AG08395 (cell line): ENCODE data around the gene NAV3.
"Not testable (repeated sequence)": the region's sequence is repeated elsewhere in the genome, so short reads cannot be mapped to it uniquely, and the experiment has no call there.

Source experiments
- DNase-seq: peaks from one replicate; pipeline ENCODE4 v3.0.0; 2012; ENCODE audit warnings: mixed read lengths, low spot score

Gene NAV3

DNA sequence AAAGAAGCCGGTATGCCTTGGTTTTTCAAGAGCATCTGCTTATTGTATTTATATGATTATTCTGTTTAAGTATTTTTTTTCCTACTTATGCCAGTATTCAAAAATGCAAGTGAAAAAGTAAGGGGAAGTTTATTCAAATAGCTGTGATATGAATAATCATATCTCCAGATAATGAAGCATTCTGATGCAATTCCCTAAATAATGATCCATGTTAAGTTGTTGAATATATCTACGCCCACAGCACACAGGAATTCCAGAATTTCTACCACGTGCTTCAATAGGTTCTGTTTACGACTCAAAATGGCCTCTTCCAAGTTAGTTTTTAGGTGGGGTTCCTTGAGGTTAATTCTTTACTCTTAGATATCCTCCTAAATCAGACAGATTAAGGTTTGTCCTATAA lies 208.3 kb downstream of the NAV3 start:
- no peak for DNase-seq

DNA sequence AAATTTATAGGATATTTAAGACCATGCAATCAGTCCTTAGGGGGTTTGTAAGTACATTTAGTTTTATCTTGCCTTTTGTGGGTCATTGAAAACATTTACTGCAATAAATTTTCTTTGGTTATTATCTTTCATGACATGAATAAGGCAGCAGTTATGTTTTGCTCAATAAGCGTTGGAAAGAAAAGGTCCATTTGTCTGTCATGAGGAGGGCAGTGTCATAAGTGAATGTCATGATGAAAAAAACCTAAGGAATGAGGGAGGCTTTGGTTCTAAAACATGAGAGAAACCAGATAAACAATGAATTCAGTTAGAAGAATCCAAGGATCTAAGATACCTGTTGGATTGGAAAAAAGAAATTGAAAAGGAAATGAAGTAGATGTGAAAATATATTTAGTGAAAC lies 209.4 kb downstream of the NAV3 start:
- DNase-seq = no peak

DNA sequence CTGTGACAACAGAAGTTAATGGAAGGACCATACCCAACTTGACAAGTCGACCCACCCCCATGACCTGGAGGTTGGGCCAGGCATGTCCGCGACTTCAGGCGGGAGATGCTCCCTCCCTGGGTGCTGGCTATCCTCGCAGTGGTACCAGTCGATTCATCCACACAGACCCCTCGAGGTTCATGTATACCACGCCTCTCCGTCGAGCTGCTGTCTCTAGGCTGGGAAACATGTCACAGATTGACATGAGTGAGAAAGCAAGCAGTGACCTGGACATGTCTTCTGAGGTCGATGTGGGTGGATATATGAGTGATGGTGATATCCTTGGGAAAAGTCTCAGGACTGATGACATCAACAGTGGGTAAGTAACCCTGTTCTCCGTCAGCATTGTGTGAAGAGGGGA lies 220.1 kb downstream of the NAV3 start:
- DNase-seq = no peak

DNA sequence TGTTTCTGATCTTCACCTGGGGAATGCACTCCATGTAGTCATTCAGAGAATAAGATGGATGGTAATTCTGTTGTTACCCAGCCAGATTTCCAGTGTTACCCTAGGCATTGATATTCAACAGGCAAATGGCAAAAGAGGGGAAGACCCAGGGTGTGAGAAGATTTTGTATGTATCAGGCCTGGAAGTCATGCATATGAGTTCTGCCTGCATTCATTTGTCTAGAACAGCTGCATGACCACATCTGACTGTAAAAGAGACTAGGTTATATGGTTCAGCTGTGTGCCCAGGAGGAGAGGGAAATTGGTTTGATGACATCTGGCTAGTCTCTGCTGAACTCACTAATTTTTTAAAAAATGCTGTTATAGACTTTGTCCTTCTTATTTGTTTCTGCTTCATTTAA lies 224.9 kb downstream of the NAV3 start:
- DNase-seq = no peak

DNA sequence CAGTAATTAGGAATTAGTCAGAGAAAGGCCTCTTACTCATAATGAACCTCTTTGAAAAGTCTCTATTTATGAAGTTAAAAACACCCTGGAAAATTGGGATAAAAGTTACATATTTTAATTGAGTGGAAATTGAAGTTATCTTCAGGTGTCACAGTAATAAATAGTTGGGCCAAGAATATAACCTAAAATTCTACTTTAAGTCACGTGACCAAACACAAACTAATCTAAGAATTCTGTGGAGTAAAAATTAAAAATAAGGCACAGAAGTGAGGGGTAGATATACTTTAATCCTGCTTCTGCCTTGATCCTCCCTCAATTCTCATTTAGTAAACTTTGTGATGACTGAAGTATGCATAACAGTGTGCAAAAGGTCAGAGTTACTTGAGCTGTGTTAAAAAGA lies 226.4 kb downstream of the NAV3 start:
- no peak for DNase-seq

DNA sequence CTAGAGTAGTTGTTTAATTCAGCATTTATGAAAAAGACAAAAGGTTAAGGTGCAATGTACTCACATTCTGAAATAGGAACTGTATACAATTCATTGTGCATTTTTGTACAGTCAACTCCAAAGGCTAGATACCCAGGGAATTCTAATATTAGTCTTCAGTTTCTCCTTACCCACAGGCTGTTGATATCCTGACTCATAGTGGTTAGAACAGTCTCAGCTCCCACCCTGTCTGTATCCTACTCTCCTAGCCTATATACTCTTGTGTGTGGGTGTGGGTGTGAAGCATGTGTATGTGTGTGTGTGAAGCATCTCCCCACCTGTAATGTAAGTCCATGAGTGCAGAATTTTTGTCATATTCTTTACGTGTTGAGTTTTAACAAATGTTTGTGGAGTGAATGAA lies 229.5 kb downstream of the NAV3 start:
- DNase-seq = peak; percentile 14

DNA sequence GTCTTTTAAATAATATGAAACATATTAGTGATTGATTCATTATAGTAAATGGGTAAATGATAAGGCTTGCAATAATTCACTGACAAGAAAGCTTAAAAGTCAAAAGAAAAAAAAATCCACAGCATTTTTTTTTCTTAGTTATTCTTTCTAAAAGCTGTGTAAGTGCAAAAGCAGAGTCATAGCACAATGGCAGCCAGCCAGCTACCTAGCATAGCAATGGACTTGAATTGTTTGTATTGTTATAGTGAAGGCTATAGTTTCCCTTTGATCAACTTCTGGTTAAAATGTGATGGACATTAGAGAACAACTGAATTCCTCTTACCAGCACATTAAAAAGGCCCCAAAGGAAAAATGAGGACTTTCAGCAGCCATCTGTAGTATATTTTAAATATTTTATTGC lies 232.1 kb downstream of the NAV3 start:
- DNase-seq = peak; percentile 27

DNA sequence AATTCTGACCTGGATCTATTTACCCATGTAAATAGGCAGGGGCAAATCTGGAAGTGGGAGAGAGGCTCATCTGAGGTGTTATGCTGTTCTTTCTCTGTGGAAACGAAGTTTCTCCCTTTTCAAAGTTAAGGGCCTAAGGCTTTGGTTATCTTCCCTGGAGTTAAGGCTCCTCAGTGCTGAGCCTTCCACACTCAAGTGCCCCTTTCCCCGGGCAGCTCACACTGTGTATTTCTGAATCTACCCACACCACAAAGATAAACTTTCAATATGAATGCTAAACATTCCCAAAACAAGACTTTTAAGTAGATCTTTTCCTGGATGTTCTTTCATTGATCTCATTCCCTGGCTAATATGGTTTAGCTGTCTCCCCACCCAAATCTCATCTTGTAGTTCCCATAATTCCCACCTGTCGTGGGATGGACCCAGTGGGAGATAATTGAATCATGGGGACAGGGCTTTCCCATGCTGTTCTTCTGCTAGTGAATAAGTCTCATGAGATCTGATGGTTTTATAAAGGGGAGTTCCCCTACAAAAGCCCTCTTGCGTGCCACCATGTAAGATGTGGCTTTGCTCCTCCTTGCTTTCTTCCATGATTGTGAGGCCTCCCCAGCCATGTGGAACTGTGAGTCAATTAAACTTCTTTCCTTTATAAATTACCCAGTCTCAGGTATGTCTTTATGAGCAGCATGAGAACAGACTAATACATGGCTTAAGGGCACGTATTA lies 251.1 kb downstream of the NAV3 start:
- DNase-seq = no peak

DNA sequence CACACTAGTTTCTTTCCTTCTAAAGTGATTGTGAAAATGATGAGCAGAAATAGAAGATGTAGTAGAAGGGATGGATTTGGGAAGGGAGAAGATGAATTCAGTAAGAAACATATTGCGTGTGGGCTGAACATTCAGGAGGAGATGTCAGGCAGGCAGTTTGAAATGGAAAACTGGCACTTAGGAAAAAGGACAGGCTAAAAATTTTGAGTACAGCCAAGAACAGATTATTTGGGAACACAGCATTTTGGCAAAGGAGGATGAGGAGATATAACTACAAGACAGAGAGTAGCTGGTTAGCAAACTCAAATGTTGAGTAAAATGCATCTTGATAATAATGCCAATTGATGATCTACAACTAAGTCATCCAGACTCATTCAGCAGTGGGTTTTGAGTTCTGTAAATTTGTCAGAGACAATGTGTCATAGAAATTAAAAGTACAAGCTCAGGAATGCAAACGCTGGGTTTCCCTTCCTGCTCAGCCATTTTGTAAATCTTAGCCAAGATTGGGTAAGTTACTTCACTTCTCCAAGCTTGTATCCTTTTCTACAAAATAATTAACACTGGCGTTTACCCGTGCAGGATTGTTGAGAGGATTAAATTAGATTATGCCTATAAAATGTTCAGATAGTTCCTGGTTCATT lies 255.0 kb downstream of the NAV3 start:
- DNase-seq = peak; percentile 41

DNA sequence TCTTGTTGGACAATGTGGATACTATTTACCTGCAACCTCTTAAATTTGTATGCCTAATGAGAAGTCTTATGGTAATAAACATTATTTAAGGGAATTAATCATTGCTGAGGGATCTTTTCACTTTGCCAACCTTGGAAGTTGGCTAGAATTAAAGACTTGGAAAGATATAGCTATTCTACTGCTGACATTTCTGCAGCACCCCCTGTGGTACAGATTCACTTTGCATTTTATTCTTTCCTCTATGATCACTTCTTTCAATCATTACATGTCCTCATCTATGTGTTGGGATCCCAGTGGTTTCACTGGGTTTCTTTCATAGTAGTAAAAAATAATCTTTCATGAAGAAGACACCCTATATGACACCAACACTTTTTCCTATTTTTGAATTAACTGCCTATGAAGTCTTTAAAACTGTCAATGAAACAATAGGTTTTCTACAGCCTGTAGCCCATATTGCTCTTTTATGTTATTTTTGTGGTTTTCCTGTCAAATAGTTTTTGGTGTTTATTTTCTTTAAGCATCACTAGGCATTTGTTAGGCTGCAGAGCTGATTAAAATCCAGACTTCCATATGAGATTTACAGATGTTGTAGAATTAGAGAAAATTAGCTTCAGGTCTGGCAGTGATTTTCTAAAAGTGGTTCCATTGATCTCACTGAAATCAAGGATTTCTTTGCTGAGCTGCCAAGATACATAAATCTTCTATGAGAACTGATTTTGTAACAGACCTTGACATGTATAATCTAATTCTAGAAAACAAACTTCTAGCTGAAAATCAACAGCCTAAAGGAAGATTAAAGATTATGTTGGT lies 256.1 kb downstream of the NAV3 start:
- no peak for DNase-seq

DNA sequence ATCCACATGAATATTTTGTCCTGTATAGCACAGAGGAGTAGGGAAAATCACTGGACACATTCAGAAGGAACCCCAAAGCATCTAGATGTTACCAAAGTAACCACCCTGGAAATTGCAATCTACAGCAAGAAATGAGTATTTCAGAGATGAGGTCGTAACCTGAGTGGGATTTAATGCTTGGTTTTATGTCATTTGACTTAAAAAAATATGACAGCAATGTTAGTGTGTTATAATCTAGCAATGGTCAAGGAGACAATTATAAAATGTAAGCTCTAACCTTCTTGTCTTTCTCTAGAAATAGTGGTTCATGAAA lies 256.6 kb downstream of the NAV3 start:
- no peak for DNase-seq

DNA sequence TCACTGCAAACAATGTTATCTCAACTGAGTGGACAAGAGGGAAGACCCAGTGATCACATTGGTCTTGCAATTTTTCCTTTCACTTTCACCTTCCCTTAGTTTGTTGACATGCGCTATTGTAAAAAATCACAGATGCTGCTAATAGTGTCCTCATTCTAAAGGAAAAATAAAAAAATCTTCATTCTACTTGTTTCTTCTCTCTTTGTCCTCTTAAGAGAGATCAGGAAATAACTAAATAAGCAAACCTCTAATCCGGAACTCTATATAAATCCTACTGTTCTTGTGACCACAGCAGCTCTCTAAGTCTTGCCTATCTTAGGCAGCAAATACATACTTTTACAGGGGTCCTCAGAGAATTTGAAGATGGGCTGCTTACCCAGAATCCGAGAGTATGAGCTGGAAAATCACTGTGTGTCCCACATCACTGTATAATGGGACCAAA lies 257.7 kb downstream of the NAV3 start:
- peak; percentile 5 for DNase-seq

DNA sequence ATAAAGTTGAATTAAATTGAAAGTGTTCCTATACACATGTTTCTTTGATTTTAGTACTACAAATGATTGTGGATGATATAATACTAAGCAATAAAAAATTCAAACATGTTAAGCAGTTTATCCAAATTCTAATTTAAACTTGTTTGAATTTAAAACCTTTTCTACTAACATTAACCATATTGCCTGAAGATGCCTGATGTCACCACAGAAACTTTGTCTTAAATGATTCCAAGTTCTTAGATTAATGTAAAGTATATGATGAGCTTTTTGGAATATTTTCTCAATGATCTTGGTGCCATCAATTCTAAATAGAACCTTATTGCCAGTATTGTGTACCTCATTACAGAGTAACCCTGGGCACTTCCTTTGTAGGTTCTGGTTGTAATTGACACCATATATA lies 259.6 kb downstream of the NAV3 start:
- no peak for DNase-seq

DNA sequence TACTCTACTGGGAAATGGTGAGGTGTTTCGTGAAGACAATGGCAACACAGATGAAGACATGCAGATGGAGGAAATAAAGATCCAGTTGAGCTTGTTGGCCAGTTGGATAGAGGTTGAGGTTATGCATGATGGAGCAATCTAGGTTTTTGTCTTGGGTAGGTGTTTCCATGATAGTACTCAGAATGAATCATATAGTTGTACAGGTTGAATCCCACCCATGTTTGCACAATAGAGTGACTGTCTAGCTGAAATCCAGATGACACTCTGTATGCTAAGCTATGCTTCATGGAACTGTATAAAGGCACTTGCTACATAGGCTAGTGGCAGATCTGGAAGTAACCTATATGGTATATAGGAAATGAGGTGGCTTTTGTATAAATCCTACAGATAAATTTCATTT lies 264.9 kb downstream of the NAV3 start:
- DNase-seq = no peak

DNA sequence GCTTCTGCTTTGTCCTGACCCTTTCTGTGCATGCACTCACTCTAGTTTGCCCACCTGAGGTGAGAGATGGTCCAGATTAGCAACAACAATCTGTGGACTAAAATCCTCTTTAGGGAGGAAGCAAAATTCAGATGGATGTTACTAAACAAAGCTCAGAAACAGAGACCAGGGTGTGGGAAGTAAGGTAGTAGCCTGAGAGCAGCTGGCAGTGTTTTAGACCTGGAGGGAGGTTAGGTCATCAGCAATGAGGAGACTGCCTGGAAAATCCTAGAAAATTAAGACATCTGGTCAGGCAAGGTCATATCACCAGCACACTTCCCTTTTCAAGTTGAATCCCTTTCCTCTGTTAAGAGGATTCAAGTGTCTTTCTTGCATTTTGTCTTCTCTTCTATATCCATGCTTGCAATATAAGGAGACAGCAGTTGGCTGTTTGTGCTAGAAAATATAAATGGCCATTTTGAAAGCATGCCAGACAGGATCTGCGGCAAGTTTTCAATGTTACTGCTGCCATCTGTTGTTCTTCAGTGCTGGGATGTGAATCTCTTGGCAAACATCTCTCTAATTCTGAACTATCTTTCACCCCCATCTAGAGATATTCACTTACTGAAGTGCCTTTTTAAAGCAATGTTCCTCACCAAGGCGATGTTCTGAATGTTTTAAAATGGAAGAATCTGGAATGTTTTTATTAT lies 266.4 kb downstream of the NAV3 start:
- DNase-seq = peak; percentile 47

DNA sequence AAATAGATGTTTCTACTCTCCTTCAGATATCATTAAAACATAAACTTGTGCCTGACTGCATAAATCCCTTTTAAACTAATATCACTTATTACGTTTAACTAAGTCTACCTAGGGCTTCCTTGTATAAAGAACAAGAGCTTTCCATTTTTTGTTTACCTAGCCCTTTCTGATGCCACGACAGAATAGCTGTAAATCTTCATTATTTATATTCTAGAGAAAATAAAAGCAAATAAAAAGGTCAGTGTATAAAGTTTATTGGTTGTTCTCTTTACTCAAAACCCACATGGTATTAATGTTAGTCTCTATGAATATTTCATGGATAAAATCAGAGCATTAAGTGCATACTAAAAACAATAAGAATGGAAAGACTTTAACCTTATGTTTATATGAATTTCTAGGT lies 269.1 kb downstream of the NAV3 start:
- no peak for DNase-seq

DNA sequence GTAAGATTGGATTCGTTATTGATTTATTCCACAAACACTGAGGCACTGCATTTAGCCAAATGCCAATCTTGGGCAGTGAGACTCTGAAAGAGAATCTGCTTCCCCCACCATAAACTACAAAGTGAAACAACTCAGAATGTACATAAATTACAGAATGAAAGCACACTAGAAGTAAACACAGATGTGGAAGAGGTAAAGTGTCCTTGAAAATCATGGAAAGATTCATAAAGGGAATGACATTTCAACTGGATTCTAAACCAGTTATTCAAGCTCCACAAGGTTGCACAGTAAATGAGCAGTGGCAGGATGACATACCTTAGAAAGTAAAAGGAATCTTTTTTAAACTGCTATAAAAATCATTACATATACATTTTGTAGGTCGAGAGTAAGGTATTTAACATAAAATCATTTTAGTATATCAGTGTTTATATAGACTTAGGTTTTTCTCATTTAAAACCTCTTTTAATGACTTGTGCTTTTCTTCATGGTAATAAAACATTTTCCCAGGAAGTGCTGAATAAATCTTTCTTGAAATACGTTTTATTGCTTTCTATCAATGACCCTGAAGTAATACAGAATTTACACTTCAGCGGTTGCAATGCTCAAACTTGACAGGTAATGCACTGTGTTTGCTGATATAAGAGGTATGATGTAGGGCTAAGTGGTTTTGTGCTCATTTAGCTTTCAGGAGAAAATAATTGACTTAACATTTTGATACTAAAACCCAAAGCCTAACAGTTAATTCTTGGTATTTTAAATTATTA lies 270.6 kb downstream of the NAV3 start:
- DNase-seq = no peak

DNA sequence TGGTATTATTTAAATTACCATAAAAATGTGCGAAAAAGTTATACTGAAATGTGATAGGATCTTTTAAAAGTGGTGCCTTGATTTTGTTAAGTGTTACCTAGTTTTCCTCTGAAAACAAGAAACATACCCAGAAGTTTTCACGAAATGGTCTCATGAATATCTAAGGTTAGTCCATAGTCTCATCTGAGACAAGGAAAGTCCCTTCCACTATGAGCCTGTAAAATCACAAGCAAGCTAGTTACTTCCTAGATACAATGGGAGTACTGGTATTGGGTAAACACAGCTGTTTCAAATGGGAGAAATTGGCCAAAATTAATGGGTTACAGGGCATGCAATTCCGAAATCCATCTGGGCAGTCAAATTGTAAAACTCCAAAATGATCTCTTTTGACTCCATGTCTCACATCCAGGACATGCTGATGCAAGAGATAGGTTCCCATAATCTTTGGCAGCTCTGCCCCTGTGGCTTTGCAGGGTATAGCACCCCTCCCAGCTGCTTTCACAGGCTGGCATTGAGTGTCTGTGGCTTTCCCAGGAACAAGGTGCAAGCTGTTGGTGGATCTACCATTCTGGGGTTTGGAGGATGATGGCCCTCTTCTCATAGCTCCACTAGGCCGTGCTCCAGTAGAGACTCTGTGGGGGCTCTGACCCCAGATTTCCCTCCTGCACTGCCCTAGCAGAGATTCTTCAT lies 271.4 kb downstream of the NAV3 start:
- no peak for DNase-seq

DNA sequence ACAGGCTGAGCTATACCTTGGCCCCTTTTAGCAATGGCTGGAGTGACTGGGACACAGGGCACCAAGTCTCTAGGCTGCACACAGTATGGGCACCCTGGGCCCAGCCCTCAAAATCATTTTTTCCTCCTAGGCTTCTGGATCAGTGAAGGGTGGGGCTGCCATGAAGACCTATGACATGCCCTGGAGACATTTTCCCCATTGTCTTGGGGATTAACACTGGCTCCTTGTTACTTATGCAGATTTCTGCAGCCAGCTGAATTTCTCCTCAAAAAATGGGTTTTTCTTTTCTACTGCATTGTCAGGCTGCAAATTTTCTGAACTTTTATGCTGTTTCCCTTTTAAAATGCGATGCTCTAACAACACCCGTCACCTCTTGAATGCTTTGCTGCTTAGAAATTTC lies 272.1 kb downstream of the NAV3 start:
- not testable (repeated sequence) for DNase-seq

DNA sequence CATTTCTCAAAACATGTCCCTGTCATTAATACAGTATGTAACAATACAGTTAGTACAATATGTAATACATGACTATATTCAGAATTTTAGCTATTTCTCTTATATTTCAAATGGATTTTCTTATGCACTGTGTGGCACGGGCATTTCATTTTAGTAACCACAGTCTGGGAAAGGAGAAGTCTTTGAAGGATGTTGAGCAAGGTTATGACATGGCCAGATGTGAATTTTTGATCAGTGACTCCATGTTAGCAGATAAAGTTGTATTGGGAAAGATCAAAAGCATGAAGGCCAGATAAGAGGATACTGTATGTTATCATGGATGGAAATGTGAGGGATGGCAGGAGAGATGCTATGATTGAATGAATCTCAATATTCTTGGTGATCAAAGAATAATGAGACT lies 285.2 kb downstream of the NAV3 start:
- DNase-seq = no peak

DNA sequence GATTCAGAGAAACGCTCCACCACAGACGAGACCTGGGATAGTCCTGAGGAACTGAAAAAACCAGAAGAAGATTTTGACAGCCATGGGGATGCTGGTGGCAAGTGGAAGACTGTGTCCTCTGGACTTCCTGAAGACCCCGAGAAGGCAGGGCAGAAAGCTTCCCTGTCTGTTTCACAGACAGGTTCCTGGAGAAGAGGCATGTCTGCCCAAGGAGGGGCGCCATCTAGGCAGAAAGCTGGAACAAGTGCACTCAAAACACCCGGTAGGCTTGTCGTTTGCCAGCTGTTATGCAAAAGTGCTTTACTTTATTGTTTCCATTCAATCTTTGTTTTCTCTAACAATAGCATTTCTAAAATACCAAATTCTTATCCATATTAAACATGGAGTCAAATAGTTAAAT lies 287.3 kb downstream of the NAV3 start:
- DNase-seq = no peak
